ENCODE results near the gene UGT1A3.
A peak's percentile ranks its signal among the peaks of the same experiment; 100 is the strongest.
"Not testable (repeated sequence)": the region's sequence is repeated elsewhere in the genome, so short reads cannot be mapped to it uniquely, and the experiment has no call there.

Gene UGT1A3

DNA sequence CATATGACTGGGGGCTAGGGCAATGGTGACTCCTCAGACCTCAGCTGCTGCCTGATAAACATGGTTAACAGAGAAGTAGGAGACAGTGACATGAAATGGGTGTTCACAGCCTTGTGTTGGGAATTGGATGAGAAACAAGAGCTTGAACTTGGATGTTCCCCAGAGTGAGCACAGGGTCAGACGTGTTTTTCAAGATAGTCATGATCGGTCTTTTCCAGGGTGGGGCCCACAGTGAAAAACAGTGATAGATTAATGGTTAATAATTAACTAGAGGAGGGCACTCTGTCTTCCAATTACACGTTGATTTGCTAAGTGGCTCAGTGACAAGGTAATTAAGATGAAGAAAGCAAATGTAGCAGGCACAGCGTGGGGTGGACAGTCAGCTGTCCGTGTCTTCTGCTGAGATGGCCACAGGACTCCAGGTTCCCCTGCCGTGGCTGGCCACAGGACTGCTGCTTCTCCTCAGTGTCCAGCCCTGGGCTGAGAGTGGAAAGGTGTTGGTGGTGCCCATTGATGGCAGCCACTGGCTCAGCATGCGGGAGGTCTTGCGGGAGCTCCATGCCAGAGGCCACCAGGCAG lies at the start of gene UGT1A3:
UGT1A3 (plus strand) TSS at position 320 of the 579 bp plus-strand sequence; CDS start at position 405, 85 bp downstream.
- DNase-seq: no peak

DNA sequence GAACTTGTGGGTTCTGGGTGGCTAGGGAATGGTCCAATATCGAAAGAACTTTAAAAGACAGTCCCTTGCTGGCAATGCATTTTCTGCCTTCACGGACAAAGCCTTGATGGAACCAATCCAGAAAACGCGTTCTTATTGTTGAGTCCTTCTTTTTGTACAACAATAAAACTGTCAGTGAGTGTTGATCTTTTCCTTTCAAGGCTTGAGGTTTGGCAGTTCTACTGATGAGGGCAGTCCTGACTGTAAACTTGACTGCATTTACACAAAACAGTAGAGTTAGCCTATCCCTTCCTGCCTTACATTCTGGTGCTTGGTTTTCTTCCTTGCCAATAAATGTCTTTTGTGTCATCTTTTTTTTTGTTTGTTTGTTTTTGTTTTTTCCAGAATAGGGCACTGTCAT lies 49.6 kb upstream of the UGT1A3 start:
- no peak for DNase-seq

DNA sequence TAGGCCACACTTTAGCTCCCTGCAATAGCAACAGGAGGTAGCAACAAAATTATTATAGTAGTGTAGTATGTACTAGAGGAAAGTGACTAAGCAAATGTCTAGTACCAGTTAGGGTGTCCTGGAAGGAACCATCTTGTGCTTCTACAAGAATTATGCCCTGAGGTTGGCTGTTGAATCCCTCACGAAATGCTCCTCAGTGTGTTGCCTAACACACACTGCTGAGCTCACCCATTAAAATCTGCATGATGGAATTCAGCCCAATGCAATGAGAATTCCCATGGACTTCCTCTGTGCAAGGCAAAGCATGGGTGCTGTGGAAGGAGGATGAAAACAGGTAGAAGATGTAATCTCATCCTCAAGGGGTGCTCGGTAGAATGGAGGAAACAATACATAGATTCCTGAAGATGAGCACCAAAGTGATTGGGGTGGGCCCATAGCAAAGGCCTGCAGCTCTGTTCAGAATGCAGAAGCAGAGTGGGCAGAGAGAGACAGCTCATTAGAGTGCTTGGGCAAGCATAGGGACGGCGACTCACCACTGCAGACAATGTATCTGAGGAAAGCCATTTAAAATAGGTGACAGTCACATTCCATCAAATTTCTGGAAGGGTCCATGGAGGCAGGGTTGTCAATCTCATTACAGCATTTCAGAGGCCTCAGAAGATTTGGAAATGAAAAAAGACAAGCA lies 48.3 kb upstream of the UGT1A3 start:
- no peak for DNase-seq

DNA sequence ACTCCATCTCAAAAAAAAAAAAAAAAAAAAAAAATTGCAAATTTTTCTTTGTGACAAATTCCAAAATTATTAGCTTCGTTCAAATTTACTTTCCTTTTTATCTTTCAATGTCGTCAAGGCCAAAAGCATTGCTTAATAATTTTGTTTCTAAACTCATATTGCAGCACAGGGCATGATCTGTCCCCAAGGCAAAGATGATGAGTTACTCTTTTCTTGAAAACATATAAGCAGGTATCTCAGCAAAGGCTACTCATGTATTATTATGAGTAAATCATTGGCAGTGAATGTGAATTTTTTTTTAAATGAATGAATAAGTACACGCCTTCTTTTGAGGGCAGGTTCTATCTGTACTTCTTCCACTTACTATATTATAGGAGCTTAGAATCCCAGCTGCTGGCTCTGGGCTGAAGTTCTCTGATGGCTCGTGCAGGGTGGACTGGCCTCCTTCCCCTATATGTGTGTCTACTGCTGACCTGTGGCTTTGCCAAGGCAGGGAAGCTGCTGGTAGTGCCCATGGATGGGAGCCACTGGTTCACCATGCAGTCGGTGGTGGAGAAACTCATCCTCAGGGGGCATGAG lies 47.2 kb upstream of the UGT1A3 start, which contains the start of gene UGT1A7:
UGT1A7 (plus strand) TSS at position 381 of the 579 bp plus-strand sequence; CDS start at position 418, 37 bp downstream.
- no peak for DNase-seq

DNA sequence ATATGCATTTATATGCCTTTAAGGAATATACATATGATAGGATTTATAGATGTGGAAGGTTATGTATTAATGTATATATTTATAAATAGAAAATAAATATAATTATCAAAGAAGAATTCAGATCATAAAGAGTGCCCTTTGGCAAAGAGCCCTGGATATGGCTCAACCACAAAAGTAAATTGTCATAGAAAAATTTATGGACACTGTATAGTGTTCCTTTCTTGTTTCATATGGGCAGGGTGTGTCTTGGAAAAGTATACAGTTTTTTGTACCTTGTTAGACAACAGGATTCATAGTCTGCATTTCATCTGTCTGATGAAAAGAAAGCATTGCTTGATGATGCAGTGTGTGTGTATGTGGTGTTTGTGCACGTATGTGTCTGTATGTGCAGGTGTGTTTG lies 44.2 kb upstream of the UGT1A3 start:
- DNase-seq: no peak

DNA sequence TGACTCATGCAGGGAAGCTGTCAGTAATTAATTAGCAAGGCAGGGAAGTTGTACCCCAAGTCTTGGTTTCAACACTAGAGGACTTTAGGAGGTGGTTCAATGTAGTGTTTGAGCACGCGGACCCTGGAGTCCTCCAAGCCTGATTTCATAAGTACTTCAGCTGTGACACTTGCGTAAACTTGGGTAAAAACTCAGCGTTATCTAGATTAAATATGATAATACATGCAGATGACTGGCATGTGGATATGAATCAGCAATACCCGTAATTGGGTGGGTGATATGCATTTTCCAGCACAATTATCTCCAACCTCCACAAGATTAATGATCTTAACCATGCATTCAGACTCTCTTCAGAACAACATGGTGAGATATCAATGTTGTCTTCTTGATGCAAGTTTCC lies 41.9 kb upstream of the UGT1A3 start:
- no peak for DNase-seq

DNA sequence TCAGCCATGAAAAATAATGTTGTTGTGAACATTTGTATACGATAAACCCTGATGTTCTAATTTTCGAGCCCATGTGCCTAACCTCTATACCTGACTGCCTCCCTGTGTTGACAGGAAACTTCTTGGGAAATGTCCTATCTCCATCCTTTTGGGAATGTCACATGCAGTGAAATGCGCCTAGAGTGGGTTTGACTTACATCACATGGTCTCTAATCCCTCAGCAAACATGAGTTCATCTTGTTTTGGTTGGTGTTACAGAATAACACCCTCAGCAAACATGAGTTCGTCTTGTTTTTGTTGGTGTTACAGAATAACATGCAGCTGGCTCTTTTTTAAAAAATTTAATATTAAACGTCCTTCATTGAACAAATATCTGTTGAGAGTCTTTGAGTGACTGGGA lies 40.5 kb upstream of the UGT1A3 start:
- DNase-seq: no peak

DNA sequence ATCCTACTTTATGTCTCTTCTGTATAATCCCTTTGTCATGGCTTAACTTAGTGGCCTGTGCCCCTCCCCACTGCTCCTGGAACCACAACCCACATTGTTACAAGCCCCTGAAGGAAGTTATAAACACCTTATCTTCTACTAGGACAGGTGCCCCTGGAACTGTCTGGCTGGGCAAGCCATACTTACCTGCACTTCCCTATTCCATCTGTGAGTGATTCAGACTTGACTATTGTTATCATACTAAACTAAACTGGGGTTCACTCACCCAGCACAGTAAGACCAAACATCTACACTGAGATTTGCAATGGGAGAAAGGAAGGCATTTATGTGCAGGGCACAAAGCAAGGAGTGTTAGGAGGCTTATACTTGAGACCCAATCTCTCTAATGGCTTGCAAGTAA lies 39.8 kb upstream of the UGT1A3 start:
- DNase-seq: no peak

DNA sequence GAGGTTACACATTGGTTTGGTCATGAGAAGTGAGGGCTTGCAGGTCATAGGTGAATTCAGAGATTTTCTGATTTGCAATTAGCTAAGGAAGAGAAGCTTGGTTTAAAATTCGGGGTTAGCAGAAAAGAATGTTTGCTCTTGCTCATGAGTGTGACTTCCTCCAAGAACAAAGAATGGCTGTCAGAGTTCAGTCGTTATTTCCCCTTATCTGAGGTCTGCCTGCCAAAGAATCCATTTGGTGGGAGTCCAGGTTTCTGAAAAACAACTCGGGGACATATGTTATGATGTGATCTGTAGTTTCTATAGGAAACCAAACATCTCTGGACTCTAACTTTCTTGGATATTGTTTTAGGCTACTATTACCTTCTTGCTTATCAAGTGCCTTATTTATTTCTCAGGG lies 39.3 kb upstream of the UGT1A3 start:
- no peak for DNase-seq

DNA sequence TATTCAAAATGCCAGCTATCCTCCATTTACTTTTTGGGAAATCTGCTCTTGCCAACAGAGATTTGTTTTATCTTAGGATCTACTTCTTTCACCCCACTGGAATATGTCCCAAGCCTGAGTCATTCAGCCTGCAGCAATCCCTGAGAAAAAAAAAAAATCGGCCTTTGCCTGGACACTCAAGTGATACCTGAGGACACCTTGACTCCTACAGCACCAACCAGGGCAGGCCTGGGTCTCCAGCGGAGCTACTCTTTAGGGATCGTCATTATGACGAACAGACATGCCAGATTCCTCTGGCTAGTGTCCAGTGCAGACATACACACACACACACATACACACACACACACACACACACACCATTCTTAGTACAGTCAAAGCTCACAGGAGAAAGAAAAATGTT lies 38.4 kb upstream of the UGT1A3 start:
- no peak for DNase-seq

DNA sequence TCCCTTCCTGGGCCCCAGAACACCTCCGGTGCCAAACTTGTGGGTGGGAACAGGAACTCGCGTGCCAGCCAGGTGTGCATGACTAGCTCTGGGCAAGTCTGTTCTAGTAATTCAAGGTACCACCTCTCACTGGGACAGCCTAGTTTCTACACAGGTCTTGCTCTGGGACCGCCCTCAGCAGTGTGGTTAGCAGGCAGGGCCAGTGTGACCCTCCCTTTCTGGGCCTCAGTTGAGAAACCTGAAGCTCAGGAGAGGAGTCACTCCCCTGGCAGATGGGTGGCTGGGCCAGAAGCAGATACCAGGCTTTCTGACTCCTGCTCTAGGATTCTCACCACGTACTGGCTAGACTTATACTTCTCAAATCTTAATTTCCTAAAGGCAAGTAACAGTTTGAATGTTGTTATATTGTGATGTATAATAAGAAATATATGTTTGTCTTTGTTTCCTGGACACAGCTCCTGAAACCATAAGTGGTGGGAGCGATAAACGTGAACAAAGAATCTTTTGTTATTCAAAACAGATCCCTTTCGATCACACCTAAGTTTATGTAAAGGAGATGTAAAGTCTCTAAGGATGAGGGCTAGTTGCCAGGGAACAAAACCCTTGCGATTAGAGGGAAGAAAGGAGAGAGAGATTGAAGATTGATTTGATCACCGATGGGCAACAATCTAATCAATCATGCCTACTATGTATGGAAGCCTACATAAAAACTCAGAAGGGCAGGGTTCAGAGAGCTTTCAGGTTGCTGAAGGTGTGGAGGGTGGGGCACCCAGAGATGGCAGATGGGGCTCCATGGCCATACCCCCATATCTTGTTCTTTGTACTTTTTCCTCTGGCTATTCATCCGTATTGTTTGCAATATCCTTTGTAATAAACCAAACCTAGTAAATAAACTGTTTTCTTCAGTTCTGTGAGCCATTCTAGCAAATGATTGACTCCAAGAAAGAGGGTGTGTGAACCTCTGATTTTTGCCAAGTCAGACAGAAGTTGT lies 37.1 kb upstream of the UGT1A3 start:
- no peak for DNase-seq

DNA sequence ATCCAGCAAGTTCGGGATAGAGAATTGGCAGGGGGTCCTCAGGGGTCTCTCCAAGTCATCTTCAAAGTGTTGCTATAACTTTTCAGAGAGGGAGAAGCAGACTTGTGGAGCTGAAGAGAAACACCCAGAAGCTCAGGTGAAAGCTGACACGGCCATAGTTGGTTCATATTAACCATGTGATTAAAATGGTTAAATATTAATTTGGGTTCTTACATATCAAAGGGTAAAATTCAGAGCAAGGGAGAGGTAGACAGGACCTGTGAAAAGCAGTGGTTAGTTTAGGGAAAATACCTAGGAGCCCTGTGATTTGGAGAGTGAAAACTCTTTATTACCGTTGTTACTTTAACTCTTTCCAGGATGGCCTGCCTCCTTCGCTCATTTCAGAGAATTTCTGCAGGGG lies 36.2 kb upstream of the UGT1A3 start, which contains the start of gene UGT1A6:
UGT1A6 (plus strand) TSS at position 243 of the 400 bp plus-strand sequence; CDS start at position 358, 115 bp downstream.
- no peak for DNase-seq

DNA sequence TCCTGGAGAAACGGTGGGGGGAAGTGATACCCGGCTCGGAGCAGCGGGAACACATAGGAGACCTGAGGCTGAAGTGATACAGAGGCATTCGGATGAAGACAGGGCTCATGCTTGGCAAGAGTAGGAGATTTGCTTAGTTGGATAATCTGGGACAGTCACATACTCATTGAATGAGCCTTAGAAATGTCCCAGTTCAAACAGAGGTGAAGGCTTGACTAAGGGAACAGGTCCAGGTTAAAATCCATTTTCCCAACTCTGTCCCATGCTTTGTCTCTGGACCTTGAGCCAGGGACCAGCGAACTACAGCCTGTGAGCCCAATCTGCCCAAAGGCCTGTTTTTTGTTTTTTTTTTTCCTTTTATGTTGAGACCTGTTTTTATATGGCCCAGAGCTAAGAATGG lies 34.9 kb upstream of the UGT1A3 start:
- DNase-seq: no peak

DNA sequence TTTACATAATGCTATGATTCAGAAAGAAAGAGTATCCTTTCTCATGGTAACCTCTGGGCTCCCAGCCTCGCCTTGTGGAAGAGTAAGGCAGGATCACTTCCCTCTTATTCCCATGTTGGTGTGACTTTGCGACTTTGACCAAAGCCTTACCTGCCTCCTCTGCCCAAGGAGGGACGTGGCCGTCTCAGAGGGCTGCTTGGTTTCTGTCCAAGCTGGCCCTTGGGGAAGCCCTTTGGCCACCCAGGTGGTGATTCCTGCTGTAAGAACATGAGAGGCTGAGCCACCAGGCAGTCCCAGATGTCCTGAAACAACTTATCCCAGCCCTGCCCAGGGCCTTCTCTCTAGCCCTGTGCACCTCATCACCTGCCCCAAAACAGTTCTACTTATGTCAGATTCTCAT lies 30.1 kb upstream of the UGT1A3 start:
- DNase-seq: no peak

DNA sequence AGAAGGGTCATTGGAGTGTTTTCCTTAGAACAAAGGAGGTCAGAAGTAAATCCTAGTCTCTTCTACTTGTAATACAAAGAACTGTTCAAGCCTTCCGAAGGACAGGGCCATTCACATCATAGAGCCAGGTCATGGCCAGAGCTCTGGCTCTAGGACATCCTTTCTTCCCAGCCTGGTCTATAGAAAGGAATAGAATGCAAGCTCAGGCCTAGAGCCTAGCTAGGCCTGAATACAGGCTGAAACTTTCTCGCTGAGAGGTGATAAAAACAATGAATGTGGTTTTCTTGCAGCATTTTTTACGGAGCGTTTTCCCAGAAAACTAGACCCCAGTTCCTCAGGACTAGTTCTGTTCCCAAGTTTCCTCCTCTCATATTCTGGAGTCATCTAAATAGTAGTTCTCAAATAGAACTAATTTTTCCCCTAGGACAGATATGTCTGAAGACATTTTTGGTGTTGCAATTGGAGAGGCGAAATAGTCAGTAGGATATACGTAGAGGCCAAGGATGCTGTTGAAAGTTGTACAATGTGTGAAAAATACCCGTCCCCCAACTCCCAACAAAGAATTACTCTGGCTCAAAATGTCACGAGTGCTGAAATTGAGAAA lies 29.3 kb upstream of the UGT1A3 start:
- DNase-seq: peak; percentile 3

DNA sequence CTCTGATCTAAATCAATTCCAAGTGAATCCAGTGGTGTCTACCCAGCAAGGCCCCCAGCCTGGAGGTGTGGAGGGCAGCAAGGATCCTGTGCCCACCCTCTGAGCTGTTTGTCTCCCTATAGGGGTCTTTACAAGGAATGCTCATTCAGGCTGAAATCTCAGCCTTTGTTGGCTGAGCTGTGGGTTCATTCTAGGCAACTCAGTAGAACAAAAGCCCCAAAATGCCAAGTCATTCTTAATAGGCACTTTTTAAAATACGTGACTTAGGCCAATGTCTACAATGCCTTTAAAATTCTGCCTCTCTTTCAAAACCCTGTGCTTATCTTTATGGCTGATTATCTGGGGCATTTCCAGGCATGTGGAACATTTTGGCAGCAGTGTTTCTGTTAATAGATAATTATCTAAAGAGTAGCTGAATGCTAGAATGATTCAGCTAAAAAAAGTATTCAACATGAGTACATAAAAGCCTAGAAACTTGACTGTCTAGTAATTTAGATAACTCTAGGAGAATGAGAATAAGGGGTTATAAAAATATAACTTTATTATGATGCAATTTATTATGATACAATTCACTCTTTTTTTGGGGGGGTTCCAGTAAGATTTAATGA lies 28.7 kb upstream of the UGT1A3 start:
- peak; percentile 67 for DNase-seq

DNA sequence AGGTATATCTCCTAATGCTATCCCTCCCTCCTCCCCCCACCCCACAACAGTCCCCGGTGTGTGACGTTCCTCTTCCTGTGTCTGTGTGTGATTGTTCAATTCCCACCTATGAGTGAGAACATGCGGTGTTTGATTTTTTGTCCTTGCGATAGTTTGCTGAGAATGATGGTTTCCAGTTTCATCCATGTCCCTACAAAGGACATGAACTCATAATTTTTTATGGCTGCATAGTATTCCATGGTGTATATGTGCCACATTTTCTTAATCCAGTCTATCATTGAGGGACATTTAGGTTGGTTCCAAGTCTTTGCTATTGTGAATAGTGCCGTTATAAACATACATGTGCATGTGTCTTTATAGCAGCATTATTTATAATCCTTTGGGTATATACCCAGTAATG lies 28.0 kb upstream of the UGT1A3 start:
- DNase-seq: not testable (repeated sequence)

DNA sequence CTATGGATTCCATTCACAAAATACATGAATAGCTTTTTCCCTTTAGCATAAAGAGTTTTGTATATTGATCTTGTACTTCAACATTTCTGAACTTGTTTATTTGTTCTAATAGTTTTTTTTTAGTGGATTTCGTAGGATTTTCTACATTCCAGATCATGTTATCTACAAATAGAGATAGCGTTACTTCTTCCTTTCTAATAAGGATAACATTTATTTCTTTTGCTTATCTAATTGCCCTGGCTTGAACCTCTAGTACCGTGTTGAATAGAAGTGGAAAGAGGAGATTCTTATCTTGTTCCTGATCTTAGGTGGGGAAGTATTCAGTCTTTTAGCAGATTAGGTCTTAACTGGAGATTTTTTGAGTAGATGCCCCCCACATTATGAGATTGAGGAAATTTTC lies 26.6 kb upstream of the UGT1A3 start:
- DNase-seq: no peak

DNA sequence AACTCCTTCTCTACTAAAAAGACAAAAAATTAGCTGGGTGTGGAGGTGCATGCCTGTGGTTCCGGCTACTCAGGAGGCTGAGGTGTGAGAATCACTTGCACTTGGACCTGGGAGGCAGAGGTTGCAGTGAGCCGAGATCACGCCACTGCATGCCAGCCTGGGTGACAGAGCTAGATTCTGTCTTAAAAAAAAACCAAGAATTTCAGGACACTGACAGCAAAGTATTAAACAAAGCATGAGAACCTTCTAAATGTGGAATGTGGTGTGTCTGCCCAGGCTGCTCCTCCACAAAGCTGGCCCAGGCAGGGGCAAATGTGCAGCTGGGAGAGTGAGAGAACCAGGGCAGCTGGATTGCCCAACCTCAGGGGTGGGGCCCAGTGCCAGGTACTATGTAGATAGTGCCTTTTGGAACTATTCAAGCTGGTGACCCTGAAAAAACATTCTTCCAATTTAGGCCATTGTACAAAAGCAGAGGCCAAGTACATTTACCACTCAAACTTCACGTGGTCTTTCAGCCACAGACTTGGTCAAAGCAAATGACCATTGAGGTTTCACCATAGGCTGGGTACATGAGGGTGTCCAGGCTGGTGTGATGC lies 22.8 kb upstream of the UGT1A3 start:
- no peak for DNase-seq

DNA sequence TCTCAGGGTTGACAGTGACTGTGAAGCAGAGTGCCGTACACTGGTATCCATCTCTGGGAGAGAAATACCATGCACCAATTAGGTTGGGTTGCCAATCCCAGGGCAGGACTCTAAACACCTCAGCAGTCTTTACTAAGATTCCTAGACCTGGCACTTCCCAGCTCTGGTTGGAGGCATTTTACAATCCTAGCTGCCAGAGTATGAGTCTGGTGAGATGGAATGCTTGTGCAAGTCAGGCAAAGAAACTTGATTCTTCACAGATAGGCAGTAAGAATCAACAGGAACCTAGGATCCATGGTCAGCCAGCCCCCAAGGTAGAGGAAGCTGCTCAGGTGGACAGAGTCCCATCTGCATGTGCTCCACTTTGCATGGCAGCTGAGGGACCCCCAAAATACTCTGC lies 22.1 kb upstream of the UGT1A3 start:
- no peak for DNase-seq

DNA sequence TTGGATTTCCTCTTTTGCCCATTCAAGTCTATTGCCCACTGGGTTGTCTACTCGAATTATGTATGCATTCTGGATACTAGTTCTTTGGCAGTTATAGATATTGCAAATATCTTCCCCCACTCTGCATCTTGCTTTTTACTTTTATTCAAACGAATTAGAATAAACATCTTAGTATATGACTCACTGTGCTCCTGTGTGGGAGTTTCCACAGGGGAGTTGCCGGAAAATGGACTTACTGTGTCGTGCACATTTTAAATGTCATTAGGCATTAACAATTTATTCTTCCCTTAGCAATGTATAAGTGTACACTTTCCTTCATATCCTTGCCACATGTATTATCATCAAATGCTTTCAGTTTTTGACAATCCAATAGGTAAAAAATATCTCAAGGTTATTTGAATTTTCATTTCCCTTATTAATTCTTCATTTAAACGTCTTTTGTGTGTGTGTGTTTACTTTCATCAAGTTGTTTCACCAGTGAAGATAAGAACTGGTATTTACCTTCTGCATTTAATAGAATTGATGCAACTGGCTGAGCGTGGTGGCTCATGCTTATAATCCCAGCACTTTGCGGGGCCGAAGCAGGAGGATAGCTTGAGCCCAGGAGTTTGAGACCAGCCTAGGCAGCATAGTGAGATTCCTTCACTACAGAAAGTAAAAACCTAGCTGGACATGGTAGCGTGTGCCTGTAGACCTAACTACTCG lies 20.8 kb upstream of the UGT1A3 start:
- DNase-seq: peak; percentile 24

Measured in eye (tissue), 1 donor.